ENCODE data around the gene OBSL1.
A peak's percentile ranks its signal among the peaks of the same experiment; 100 is the strongest.

The OBSL1 gene

DNA sequence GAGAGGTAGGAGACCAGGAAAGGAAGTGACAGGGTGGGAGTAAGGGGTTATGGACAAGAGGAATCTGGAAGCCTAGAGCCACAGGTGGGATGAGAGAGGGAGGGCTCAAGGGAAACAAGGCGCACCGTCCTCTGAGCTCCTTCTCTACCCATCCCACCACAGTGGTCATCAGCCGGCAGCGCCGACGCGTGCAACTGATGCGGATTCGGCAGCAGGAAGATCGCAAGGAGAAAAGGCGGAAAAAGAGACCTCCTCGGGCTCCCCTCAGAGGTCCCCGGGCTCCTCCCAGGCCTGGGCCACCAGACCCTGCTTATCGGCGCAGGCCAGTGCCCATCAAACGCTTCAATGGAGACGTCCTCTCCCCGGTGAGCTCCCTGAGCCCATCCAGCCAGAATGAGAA, 22.3 kb downstream of the OBSL1 start:
- DNase-seq (ENCODE audit: low spot score) = no peak

DNA sequence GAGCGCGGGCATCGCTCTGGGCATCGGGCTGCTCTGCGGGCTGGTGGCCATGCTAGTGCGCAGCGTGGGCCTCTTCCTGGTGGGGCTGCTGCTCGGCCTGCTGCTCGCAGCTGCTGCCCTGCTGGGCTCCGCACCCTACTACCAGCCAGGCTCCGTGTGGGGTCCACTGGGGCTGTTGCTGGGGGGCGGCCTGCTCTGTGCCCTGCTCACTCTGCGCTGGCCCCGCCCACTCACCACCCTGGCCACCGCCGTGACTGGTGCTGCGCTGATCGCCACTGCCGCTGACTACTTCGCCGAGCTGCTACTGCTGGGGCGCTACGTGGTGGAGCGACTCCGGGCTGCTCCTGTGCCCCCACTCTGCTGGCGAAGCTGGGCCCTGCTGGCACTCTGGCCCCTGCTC, 23.7 kb downstream of the OBSL1 start:
- no peak for DNase-seq (ENCODE audit: low spot score)

DNA sequence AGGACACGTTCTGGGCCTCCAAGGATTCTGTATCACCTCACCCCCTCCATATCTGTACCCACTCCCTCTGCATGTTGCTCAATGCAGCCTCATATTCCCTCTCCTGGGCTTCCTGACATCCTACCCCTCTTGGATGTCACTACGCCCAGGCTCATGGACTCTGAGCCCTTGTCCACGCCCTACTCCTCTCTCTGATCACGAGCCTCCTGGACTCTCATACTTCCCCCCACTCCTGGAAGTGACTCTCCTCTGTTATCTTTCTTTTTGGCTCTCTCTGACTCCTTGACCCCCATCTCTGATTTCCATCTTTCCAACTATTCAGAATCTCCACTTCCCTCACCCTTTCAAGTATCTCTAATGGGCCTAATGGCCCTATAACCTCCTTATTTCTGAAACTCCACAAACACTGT, 25.4 kb downstream of the OBSL1 start:
- no peak for DNase-seq (ENCODE audit: low spot score)

DNA sequence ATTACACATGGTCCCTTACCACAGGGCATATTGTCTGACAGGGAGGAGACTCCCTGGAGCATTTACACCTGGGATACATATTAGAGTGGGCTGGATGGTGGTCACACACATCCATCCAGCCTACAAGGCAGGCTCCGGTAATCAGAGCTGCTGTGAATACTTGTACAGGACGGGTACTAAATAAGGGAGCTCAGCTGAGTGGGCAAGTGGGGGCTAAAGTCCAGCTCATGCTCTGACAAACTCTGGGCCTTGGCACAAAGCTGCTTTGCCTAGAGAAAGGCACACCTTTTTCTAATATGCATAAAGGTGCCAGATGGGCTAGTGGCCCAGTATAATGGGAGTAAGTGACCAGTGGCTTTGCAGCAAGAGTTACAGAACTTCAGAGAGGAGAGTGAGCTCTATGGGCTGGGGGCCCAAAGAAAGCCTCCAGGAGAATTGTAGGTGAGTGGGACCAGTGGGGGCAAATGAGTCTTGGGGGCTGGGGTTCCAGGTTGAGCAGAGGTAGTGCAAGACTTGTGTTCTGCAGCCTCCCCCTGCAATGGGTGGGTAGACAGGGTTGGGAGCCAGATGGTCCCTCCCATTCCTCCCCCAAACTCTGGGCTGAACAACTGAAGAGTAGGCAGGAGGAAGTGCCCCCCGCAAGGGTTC, 25.9 kb downstream of the OBSL1 start:
- DNase-seq (ENCODE audit: low spot score) = no peak

DNA sequence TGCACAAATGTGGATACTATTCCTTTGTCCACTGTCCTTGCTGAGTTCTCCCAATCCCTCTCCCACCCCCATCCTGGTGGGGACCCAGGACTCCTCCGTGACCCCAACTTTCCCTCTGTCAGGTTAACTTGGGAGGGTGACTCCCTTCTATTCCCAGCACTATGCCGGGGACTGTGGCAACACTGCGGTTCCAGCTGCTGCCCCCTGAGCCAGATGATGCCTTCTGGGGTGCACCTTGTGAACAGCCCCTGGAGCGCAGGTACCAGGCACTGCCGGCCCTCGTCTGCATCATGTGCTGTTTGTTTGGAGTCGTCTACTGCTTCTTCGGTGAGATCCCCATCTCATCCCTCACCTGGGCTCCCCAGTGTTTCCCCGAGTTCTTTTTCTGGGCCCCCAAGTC, 26.8 kb downstream of the OBSL1 start:
- no peak for DNase-seq (ENCODE audit: low spot score)

DNA sequence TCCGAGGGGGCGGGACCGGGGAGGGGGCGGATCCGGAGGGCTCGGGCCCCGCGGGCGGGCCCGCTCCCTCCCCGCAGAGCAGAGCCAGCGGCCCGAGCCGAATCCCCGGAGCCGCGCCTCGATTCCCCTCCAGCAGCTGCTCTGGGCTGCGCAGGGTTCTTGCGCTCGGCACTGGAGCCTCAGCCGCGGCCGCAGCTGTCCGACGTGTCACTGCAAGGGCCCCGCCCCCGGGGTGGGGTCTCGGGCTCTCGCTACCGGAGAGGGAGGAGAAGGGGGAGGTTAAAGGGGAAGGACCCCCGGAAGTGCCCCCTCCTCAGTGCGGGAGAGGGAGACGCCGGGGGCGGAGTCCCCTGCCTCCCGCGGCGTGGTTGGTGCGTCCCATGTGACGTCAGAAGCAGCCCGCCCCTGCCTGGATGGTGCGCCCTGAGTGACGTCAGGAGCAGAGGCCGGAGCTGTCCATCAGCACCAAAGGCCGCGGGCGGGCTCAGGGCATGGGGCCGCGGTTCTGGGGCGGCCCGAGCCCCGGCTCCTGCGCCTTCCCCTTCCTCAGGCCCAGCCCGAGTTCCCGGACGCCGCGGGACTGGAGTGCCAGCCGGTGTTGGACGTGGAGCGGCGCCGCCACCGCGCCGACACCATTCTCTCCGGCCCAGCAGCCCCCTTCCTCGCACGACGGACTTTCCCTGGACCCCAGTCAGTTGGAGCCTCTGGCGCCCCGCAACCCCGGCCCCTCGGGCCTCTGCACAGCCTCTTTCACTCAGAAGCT, 27.6 kb downstream of the OBSL1 start, which contains the start of the genes CHPF and TMEM198:
CHPF (minus strand) TSS at position 214 of the 763 bp plus-strand sequence. CDS start 271 bp downstream, outside the sequence.
TMEM198 (plus strand) TSS at position 433 of the 763 bp plus-strand sequence. CDS start 700 bp downstream, outside the sequence.
- peak; percentile 75 for DNase-seq (ENCODE audit: low spot score)

DNA sequence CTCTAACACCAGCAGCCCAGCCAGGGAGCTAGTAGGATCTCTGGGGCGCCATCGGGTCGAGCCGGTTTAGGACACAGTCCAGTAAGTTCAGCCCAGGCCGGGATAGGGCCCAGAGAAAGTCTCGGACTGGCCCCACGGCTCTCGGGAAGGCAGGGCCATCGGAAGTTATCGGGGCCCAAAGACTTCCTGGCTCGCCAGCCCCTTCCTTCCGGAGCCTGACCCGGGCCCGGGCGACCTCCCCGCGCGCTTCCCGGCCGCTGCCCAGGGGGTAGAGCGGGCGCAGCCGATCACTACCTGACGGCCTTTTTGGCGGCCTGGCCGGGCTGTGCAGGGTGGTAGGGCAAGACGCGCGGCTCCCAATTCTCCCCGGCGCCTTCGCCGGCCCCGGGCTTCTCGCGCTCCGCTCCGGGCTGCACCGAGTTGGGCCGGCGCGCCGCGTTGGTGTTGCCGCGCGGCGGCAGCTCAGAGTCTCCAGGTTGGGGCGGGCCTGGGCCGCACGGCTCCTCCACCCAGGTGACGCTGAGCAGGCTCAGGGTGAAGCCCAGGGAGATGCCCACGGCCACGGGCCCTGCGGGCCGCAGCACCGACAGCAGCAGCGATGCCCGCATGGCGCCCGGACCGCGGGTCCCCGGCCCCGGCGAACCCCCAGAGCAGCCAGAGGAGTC, 28.3 kb downstream of the OBSL1 start:
- no peak for DNase-seq (ENCODE audit: low spot score)

DNA sequence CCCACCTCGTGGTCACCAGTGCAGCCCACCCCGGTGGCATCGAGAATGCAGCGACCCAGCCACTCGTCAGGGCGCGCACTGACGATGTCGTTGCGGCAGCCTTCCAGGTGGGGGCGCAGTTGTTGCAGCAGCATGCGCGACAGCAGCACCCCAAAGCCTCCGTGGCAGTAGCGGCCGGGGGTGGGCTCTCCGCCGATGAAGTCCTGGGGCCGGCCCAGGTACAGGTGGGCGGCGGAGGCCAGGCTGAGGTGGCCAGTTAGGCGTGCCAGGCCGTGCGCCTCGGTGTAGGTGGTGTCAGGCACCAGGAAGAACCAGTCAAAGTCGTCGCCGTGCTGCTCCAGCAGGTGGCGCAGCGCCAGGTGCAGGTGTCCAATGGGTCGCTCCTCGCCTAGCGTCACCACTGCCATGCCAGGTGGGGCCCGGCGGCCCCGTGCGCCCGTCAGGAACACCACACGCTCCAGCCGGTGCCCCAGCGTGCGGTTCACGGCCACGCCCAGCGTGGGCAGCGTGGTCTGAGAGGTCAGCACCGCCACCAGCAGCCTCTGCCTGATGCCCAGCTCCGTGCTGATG, 29.6 kb downstream of the OBSL1 start:
- peak; percentile 74 for DNase-seq (ENCODE audit: low spot score)

DNA sequence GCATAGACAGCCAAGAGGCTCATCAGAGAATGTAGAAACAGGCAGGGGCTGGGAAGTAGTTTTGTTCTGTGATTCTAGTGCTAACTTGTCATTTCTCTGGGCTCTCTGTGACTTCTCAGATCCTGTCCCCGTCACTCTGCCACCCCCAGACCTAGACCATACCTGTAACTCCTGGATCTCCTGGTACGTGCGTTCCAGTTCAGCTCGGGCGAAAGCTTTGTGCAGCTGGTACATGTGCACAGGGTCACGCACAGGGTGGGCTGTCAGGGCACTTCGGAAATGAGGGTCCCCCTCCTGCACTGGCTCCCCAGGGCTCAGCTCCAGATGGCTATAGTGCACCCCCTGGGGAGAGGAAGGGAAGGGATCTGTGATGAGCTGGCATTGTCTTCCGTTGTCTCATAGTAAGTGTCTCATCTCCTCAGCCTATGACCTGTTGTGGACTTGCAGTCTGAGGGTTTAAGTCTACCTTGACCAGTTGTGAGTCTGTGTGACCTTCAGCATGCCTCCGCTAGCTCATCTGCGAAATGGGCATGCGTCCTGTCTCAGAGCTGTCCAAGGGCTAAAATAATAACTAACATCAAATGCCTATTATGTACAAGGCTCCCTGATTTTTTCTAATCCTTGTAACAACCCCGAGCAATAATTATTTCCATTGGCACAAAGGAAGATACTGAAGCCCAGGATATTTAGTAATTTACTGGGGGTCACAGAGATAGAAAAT, 30.4 kb downstream of the OBSL1 start:
- DNase-seq (ENCODE audit: low spot score) = no peak

DNA sequence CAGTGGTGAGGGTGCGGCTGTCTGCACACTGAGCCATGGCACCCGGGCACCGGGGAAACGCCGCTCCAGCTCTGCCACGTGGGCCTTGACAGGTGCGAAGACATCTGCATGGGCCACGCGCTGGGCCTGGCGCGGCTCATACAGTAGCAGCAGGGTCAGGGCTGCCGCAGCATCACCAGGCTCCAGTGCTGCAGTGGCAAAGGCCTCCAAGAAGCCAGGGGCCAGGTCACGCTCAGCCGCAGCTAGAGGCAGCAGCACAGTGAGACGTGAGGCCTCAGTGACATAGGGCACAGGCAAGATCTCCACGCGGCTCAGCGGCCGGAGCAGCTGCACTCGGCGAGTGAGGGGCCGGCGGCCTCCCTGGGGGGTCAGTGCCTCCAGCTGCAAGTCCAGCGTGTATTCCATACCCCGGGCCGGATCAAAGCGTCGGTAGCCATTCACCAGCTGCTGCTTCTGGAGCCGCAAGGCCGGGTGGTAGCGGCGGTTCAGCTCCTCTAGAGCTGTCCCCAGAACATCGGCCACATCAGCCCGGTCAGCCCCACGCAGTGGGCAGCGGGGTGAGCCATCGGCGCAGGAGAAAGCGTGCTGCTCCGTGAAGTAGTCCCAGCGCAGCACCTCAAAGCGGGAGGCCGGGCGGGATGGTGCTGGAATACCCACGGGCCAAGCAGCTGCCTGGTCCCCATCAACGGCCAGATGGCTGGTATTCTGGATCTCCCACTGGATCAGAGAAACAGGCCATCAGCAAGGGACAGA, 31.2 kb downstream of the OBSL1 start:
- DNase-seq (ENCODE audit: low spot score) = no peak

DNA sequence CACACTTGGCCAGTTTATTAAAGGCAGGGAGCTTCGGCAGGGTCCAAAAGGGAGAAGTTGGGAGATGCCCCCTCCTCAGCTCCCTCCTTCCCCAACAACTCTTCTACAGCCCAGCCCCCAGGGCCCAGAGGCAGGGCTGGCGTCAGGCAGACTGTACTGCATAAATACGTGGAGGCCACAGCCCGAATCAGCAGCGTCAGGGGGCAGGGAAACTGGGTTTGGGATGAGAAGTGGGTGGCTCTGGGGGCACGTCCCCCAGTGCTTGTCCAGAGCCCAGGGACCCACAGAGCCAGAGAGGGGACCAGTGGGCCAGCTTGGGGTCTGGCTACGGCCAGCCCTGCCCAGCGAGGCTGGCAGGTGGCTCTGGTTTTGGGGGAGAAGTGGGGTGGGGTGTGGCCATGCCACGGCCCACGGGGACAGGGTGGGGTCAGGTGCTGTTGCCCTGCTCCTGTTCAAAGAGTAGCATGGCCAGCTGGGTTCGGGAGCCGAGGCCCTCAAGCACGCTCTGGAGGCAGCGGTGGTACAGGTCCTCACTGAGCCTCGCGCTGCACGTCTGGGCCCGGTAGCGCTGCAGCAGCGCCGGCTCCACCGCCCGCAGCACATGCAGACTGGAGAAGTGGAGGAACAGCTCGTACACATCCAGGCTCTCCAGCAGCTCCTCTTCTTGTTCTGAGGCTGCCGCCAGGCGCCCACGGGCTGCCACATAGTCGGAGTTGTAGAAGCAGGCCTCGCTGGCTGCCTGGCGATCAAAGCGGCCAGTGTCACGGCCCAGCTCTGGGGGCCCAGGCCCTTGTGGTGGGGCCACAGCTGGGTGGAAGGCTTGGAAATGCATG, 32.2 kb downstream of the OBSL1 start:
- DNase-seq (ENCODE audit: low spot score) = no peak

DNA sequence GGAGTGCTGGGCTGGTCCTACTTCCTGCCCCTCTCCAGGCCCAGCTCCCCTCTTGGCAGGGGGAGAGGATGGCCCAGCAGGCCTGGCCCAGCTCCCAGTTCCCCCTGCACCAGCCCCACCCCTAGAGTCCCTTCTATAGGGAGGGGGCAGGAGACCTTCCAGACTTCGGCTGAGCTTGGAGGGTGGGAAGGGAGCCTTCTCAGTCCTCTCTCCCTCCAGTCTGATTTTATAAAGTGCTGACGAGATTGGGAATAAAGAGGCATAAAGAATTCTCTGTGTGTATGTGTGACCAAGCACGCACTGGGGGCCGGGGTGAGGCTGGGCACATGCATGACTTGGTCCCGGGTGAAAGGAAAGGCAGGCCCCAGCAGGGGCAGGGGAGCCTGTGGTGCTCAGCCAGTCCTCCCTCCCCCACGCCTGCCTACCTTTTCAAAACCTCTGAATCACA, 32.8 kb downstream of the OBSL1 start:
- DNase-seq (ENCODE audit: low spot score) = no peak

DNA sequence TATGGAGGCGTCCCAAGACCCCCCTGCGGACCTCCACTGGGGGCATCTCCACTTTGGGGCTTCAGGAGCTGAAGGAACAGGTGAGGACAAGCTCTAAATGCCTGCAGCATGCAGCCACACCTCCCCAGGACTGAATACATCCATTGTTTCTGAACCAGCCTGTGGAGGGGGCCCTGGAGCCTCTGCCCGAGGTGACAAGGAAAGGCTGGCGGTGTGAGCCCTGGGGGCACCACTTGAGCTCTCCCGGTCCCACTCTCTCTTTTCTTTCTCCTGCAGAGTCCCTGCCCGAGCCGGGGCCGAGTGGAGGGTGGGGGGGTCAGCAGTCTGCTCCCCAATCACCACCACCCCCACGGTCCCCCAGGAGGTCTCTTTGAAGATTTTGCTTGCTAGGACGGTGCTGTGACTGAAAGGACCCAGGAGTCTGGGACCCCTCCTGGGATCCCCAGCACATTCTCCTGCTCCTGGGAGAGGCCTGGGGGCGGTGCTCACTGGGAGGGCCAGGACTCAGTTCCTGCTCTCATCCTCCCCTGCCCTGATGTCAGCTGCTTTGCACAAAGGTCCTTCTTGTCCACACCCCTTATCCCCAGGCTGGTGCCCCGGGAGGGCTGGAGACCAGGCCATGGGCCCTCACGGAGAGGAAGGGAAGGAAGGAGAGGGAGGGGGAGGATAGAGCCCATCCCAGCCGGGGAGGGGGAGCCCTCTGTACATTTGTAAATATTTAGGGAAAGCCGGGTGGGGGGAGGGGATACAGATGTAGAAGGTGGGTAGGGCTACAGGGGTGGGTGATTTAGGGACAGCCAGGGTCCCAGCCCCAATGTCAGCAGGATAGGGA, 33.5 kb downstream of the OBSL1 start:
- DNase-seq (ENCODE audit: low spot score) = no peak

DNA sequence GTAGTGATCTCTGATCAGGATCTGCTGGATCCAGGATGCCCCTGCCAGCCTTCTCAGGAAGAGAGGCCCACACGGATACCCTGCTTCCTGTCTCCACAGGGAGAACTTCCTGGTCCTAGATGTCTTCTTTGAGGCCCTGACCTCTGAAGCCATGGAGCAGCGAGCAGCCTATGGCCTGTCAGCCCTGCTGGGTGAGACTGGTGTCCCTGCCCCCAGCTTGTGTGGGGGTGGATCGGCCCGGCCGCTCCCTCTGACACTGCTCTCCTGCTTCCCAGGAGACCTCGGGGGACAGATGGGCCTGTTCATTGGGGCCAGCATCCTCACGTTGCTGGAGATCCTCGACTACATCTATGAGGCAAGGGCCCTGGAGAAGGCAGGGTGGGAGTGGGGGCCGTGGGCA, 34.4 kb downstream of the OBSL1 start:
- no peak for DNase-seq (ENCODE audit: low spot score)

DNA sequence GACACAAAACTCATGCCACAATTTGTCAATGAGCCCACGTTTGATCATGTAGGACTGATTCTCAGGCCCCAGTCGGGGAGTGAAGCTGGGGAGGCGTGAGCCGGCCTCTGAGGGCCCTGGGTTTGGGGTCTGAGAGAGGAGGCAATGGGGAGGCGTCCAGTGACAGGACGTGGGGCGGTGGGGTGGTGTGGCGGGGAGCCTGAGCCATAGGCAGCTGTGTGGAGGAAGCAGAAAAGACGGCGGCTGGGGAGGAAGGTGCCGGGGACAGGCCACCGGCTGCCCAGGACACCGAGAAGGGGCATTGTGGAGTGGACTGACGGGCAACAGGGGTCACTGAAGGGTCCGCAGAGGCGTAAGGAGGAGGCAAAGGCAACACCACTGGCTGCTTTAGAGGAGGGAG, 34.9 kb downstream of the OBSL1 start:
- DNase-seq (ENCODE audit: low spot score) = no peak

DNA sequence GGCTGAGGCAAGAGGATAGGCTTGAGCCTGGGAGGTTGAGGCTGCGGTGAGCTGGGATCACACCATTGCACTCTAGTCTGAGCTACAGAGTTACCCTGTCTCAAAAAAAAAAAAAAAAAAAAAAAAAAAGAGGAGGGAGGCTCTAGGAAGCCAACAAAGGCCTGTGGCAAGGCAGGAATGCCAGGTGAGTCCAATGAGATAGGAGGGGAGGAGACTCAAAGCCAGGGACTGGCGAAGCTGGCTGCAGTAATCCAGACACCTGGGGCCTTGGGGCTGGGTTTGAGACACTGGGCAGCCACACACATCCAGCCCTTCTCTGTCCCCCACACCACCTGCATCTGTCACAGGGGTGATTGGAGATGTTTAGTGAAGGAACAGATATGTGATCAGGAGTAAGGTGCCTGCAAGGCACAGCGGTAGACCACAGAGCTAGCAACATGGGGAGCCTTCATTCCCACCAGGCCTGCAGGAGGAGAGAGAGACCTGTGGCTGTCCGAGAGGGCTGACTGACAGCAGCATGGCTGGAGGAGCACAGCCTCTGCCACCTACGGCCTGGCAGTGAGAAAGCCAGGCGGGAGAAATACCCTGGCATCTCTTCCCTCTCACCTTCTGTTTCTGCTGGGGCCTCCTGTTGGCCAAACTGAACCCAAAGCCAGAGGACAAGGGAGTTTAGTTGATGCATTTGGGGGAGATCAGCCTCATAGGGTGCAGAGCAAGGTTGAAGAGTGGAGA, 37.2 kb downstream of the OBSL1 start:
- no peak for DNase-seq (ENCODE audit: low spot score)

DNA sequence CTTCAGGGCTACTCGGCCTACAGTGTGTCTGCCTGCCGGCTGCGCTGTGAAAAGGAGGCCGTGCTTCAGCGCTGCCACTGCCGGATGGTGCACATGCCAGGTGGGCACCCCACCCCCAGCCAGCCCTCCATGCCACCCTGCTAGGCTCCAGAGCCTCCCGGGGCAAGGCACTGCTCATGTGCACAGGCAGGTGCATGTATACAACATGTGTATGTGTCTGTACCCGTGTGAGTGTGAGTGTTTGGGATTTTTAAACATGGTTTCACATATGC, 39.0 kb downstream of the OBSL1 start:
- no peak for DNase-seq (ENCODE audit: low spot score)

DNA sequence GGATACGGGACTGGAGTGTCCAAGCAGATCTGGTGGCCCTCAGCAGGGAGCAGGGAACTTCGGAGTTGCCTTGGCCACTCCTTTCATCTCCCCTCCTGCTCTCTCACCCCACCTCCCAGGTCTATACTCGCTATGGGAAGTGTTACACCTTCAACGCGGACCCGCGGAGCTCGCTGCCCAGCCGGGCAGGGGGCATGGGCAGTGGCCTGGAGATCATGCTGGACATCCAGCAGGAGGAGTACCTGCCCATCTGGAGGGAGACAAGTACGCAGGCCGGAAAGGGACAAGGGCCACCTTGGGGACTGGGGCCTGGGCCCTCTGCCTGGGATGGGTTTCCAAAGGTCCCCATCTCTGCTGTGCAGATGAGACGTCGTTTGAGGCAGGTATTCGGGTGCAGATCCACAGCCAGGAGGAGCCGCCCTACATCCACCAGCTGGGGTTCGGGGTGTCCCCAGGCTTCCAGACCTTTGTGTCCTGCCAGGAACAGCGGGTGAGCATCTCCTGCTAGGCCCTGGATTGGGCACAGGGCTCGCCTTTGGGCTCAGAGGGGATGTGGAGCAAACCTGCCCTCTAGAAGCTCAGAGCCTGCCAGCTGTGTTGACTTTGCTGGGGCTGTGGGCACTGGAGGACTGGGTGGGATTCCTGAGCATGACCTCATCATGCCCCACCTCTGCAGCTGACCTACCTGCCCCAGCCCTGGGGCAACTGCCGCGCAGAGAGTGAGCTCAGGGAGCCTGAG, 39.5 kb downstream of the OBSL1 start:
- no peak for DNase-seq (ENCODE audit: low spot score)

All from hematopoietic multipotent progenitor cell treated with erythropoietin and hydrocortisone succinate and interleukin-3 and kit ligand, for 17 days (in vitro differentiated cells).